Ovary (tissue), 9 donors: Measurements from ENCODE around the gene FHAD1. TPM values are rescaled to one million over a fixed set of nuclear protein-coding genes. Genes with fewer than 3 reads are reported as not detected.

Source experiments
- DNase-seq, 5 donors: peaks; one replicate each; pipeline ENCODE4 v3.0.0-alpha.2; 2019 to 2020
- H3K27ac ChIP-seq, 2 donors: fragments of 200-600 bp; one replicate each; pipeline versions ENCODE4 v1.5.1 to v1.8.0; 2019 to 2022
- H3K27me3 ChIP-seq: fragments of 200-600 bp; one replicate; pipeline ENCODE4 v1.8.0; 2022
- H3K36me3 ChIP-seq: fragments of 200-600 bp; sonication (generic); one replicate; pipeline ENCODE4 v1.5.1; 2019
- H3K4me1 ChIP-seq: one replicate; pipeline ENCODE4 v1.8.1; 2013; ENCODE audit warnings: mild to moderate bottlenecking, moderate library complexity; ENCODE audit not compliant: insufficient read depth
- H3K4me3 ChIP-seq: fragments of 200-600 bp; sonication (generic); one replicate; pipeline ENCODE4 v1.5.1; 2017
- H3K9me3 ChIP-seq, 2 donors: fragments of 200-600 bp in 1 of 2; sonication (generic) in 1 of 2; one replicate each; pipeline versions ENCODE4 v1.5.1 to v1.8.1; 2013 to 2019; ENCODE audit warnings: mild to moderate bottlenecking in 1 of 2, moderate library complexity in 1 of 2
- EP300 ChIP-seq: sonication (generic); formaldehyde crosslinking; IDR thresholded peaks from one replicate; pipeline ENCODE4 v1.6.1; 2017; ENCODE audit warnings: antibody characterized with exemption
- POLR2A ChIP-seq: fragments of 450-650 bp; IDR thresholded peaks from one replicate; pipeline ENCODE4 v1.6.1; 2017; ENCODE audit warnings: antibody characterized with exemption, mild to moderate bottlenecking, moderate library complexity
- WGBS, 3 donors: extraction: QIAGEN DNeasy Blood & Tissue Kit in 1 of 3; methylation state at CpG; one replicate each; pipeline versions ENCODE4 v1.1.5 to v1.1.7; 2013 to 2017; 5-methylcytosine and 5-hydroxymethylcytosine counted together
- intact Hi-C, 4 donors: fragments of 100-400 bp; cut with DNase I; formaldehyde crosslinking; loops; one replicate each; pipeline versions ENCODE4 v1.11.0 to v1.15.1; 2022 to 2023
- polyA plus RNA-seq, 2 donors: library from polyadenylated mRNA; stranded (reverse); fragments of 200-250 nt in 1 of 2; fragments of 350-450 nt in 1 of 2; fragmentation: Illumina TruSeq in 1 of 2; extraction: RNeasy Lipid Tissue Mini Kit (QIAGEN cat#74804) in 1 of 2; gene quantifications; one replicate each; pipeline ENCODE4 v1.2.3, GENCODE V29; 2013 to 2014
- total RNA-seq, 7 donors: library from RNA; depleted of rRNA in 2 of 7; stranded (reverse); fragments of >200 nt in 2 of 7; fragmentation: NEBNext Ultra II Directional in 3 of 7; extraction: Animal tissue kit (Norgen Biotek cat#: 25700) in 3 of 7; gene quantifications; one replicate each; pipeline versions ENCODE4 v1.1.0 to v1.2.4, GENCODE V29; 2016 to 2023
- TF ChIP-seq, protein P1 (sequence below), 3 donors: fragments of 450-650 bp in 2 of 3; fragments of 200-600 bp in 1 of 3; IDR thresholded peaks; one replicate each; pipeline versions ENCODE4 v1.5.1 to v1.8.0; 2016 to 2022; ENCODE audit warnings: antibody characterized with exemption in 3 of 3, mild to moderate bottlenecking in 1 of 3
- donor health status: DM: no; HTN: no; CAD: no; lungs with moderate emphysema.
- donor health status: DM: no; HTN: no; CAD: no.
- donor health status: Bipolar disorder and iron deficiency.
- donor health status: DM: yes; HTN: yes; CAD: no.
- donor health status: DM: no; HTN: no; CAD: no.
- donor health status: DM: yes; HTN: yes; CAD: no.

Gene FHAD1
- total and polyA plus RNA-seq, 9 donors, result 0.40 to 23.0 (median 1.4) TPM

DNA sequence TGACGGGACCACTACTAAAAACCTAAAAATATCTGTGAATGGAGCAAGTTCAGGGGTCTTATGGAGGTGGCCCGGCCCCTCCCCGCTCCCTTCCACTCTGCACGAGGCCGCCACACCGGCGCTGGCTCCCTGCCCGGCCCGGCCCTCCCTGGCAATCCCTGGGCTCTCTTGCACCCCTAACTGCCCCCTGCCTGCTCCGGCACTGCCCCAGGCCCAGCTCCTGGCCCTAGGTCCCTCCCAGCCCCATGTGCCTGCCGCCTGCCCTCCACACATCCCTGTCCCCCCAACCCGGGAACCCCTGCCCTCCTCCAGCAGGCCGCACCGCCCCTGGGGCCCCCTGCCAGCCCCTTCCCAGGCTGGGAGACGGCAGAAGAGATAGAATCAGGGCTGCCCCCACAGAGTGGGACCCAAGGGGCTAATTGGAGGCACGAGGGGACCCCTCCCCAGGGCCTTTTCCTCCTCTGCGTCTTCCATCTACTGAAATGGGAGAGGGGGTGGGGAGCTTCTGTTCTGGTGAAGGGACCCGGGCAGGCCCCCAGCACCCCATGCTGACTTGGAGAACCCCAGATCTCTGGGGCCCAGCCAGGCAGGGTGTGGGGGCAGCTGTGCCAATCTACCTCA, 181.9 kb downstream of the FHAD1 start:
- no peaks in the 10 kb centered on the region for H3K36me3 ChIP-seq
- H3K4me1 ChIP-seq, result peaks cover 3% of the 10 kb centered on the region
- H3K27me3 ChIP-seq, result no peaks in the 10 kb centered on the region
- no peak for DNase-seq
- 86 to 96% (median 89%) methylated on average over 16 to 18 of the region's 18 CpGs for WGBS, 3 donors
- TF ChIP-seq POLR2A (no peak), EP300 (no peak)
- TF ChIP-seq, protein P1, sequence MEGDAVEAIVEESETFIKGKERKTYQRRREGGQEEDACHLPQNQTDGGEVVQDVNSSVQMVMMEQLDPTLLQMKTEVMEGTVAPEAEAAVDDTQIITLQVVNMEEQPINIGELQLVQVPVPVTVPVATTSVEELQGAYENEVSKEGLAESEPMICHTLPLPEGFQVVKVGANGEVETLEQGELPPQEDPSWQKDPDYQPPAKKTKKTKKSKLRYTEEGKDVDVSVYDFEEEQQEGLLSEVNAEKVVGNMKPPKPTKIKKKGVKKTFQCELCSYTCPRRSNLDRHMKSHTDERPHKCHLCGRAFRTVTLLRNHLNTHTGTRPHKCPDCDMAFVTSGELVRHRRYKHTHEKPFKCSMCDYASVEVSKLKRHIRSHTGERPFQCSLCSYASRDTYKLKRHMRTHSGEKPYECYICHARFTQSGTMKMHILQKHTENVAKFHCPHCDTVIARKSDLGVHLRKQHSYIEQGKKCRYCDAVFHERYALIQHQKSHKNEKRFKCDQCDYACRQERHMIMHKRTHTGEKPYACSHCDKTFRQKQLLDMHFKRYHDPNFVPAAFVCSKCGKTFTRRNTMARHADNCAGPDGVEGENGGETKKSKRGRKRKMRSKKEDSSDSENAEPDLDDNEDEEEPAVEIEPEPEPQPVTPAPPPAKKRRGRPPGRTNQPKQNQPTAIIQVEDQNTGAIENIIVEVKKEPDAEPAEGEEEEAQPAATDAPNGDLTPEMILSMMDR (IDR thresholded peaks at IDR 0.05), result no peak
- no peak overlapping the region for H3K27ac ChIP-seq
- H3K9me3 ChIP-seq, result no peaks in the 10 kb centered on the region
- no peak overlapping the region for H3K4me3 ChIP-seq
- intact Hi-C loops, result loop anchor here in 3 of 4 donors (2.0 to 10.0 kb wide), 5 partner anchors 102 to 313 kb away; partner anchors contain the start of gene TMEM82 (in 1 of the 3)

GRCh38 chr1:15429701-15430149, 182.7 kb downstream of the FHAD1 start:
- Histone ChIP-seq H3K4me1 (peaks cover 3% of the 10 kb centered on the region), H3K36me3 (no peaks in the 10 kb centered on the region), H3K9me3 (no peaks in the 10 kb centered on the region), H3K27me3 (no peaks in the 10 kb centered on the region), H3K4me3 (no peak overlapping the region), H3K27ac (no peak overlapping the region)
- whole genome bisulfite sequencing, 3 donors, result 94 to 95% (median 94%) methylated on average over 19 of the region's 19 CpGs
- DNase-seq, result no peak
- intact Hi-C loops, result loop anchor here (2.0 to 10.0 kb wide), 5 partner anchors 102 to 313 kb away; partner anchors contain the start of gene TMEM82 (in 1 of the 4)
- TF ChIP-seq, protein P1 (IDR thresholded peaks at IDR 0.05), result no peak
- TF ChIP-seq POLR2A (no peak), EP300 (no peak)

GRCh38 chr1:15430787-15431570, 184.0 kb downstream of the FHAD1 start:
- no peaks in the 10 kb centered on the region for H3K9me3 ChIP-seq
- TF ChIP-seq EP300, result no peak
- TF ChIP-seq POLR2A, result no peak
- TF ChIP-seq, protein P1 (IDR thresholded peaks at IDR 0.05), result peak; percentile 86 to 94 (median 93)
- intact Hi-C loops, result loop anchor here in 1 of 4 donors (2.0 kb wide), 1 partner anchor 106 kb away; no protein-coding TSS in a partner anchor
- peaks cover 3% of the 10 kb centered on the region for H3K4me1 ChIP-seq
- no peak overlapping the region for H3K27ac ChIP-seq
- H3K36me3 ChIP-seq, result no peaks in the 10 kb centered on the region
- no peak overlapping the region for H3K4me3 ChIP-seq
- WGBS, 3 donors, result 62 to 65% (median 63%) methylated on average over 19 of the region's 19 CpGs
- H3K27me3 ChIP-seq, result no peaks in the 10 kb centered on the region
- peak; percentile 52 to 84 (median 80) for DNase-seq

DNA sequence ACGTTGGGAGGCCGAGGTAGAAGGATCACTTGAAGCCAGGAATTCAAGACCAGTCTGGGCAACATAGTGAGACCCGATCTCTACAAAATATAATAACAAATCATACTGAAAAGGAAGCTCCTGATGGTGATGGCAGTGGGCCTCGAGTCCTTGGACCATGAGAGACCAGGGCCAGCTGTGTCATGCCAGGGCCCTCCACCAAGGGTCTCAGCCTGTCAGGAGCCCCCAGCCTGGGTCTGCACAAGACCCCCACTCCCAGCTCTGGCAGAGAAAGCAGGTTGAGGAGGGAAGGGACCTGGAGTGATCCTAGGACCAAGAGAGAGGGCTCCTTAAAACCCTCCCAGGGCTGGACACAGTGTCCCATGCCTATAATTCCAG, 184.5 kb downstream of the FHAD1 start:
- Histone ChIP-seq H3K27me3 (no peaks in the 10 kb centered on the region), H3K9me3 (no peaks in the 10 kb centered on the region), H3K36me3 (no peaks in the 10 kb centered on the region), H3K4me1 (peaks cover 3% of the 10 kb centered on the region), H3K27ac (no peak overlapping the region), H3K4me3 (no peak overlapping the region)
- 62 to 77% (median 72%) methylated on average over 4 of the region's 4 CpGs for whole genome bisulfite sequencing, 3 donors
- no peak for DNase-seq
- TF ChIP-seq POLR2A, result no peak
- TF ChIP-seq, protein P1 (IDR thresholded peaks at IDR 0.05), result no peak
- no peak for TF ChIP-seq EP300
- intact Hi-C loops, result loop anchor here in 1 of 4 donors (2.0 kb wide), 1 partner anchor 107 kb away; no protein-coding TSS in a partner anchor
